ENCODE measurements around the gene KCNV2. TPM values are rescaled to one million over a fixed set of nuclear protein-coding genes. Genes with fewer than 3 reads are reported as not detected.

KCNV2 gene
- total RNA-seq, 2 donors from 2014 or later = not detected

DNA sequence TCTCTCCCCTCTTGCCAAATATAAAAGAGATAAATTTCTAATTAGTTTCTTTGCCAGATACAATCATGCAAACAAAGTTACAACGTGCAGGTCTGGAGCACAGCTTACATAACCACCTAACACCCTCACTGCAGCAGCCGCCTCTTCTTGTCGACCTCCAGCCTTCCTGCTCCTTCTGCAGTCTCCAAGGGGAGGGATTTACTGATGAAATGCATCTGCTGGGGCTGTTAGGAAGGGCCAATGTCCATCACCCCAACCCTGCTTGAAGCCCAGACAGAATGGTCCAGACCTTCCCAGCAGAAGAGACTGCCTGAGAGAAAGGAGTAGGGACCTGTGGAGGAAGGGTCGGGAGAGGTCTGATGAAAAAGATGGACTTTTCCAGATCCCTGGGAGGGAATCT, 15.2 kb downstream of the KCNV2 start:
- Mint-ChIP-seq H3K36me3 (peaks cover 7 to 8% of the 10 kb centered on the region in 2 donors), H3K9me3 (no peaks in the 10 kb centered on the region), H3K27ac (no peak overlapping the region)
- no peak for ATAC-seq
- no peak for DNase-seq (ENCODE audit: low spot score in 2 of 2)

DNA sequence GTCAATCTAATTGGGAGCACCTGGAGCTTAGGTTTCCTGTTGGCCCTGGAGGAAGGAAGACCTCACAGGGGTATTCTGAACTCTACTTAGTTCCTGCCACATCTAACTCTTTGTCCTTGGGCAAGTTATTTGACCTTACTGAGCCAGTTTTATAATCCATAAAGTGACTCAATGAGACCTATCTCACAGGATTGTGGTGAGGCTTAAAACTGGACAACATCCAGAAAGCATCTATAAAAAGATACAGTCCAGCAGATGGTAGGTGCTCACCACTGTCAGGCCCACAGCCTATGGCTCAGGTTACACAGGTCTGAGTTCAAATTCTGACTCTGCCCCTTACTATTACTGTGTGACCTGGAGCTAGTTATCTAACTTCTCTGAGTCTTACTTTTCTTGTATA, 23.3 kb downstream of the KCNV2 start:
- no peaks in the 10 kb centered on the region for H3K9me3 Mint-ChIP-seq
- DNase-seq (ENCODE audit: low spot score in 2 of 2) (no peak), ATAC-seq (no peak)
- H3K36me3 Mint-ChIP-seq = peaks cover 14 to 20% of the 10 kb centered on the region in 2 donors
- H3K27ac Mint-ChIP-seq = no peak overlapping the region

- DNase-seq (ENCODE audit: low spot score in 2 of 2) (no peak), ATAC-seq (no peak)
- no peak overlapping the region for H3K27ac Mint-ChIP-seq
- no peaks in the 10 kb centered on the region for H3K9me3 Mint-ChIP-seq
- H3K36me3 Mint-ChIP-seq = peaks cover 20% of the 10 kb centered on the region in 2 donors
Measured at GRCh38 chr9:2741441-2742158, 24.3 kb downstream of the KCNV2 start.

DNA sequence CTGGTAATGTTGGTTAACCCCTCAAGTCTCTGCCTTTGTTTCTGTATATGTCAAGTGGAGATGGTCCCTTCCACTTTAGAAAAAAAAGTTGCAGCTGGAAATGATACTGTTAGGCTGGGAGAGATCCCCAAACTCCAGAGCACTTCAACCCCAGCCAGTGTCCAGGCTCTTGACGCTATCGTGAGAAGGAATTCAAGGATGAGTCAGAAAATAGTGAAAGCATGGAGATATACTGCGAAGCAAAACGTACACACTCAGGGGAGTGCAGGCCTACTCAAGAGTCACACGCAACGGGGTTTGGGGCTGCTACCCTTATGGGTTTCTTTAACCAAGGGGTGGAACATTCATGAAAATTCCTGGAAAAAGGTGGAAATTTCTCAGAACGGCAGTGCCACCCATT, 24.9 kb downstream of the KCNV2 start:
- Mint-ChIP-seq H3K27ac (no peak overlapping the region), H3K36me3 (peaks cover 14% of the 10 kb centered on the region in 2 donors), H3K9me3 (no peaks in the 10 kb centered on the region)
- DNase-seq (ENCODE audit: low spot score in 2 of 2) (no peak), ATAC-seq (no peak)

GRCh38 chr9:2743937-2744529, 26.7 kb downstream of the KCNV2 start:
- Mint-ChIP-seq H3K36me3 (peaks cover 12 to 14% of the 10 kb centered on the region in 2 donors), H3K9me3 (peaks cover 0 to 4% of the 10 kb centered on the region in 2 donors), H3K27ac (no peak overlapping the region)
- no peak for ATAC-seq
- DNase-seq (ENCODE audit: low spot score in 2 of 2) = no peak

DNA sequence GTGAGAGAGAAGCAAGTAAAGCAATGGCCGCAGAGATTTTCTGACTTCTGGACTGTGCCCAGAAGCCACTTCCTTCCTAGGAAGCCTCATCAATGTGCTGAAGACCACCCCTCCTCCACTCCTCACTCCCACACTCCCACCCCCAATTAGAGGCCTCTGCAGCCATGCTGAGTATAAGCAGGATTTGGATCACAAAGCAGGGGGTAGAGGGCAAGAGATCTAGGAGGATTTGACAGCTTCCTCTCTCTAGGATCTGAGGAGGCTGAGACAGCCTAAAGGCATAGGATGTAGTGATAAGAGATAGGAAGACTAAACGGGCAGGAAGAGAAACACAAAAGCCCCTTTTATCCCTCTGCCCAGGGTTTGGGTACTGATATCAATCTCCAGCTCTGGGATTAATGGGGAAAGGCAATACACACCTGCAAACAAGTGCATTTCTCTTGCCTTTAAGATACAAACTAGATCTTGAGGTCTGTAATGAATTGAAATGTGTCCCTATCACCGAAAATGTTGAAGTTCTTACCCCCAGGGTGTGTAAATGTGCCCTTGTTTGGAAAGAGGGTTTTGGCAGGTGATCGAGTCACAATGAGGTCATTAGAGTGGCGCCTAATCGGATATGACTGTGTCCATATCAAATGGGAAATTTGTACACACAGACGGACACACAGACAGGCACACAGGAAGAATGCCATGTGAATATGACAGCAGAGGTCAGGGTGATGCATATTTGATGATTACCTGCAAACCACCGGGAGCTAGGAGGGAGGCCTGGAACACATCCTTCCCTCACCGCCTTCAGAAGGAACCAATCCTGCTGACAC, 28.5 kb downstream of the KCNV2 start:
- Mint-ChIP-seq H3K36me3 (peaks cover 30 to 32% of the 10 kb centered on the region in 2 donors), H3K27ac (peak overlapping the region in 1 of 2 donors; percentile 69), H3K9me3 (peaks cover 7 to 8% of the 10 kb centered on the region in 2 donors)
- no peak for DNase-seq (ENCODE audit: low spot score in 2 of 2)
- no peak for ATAC-seq

DNA sequence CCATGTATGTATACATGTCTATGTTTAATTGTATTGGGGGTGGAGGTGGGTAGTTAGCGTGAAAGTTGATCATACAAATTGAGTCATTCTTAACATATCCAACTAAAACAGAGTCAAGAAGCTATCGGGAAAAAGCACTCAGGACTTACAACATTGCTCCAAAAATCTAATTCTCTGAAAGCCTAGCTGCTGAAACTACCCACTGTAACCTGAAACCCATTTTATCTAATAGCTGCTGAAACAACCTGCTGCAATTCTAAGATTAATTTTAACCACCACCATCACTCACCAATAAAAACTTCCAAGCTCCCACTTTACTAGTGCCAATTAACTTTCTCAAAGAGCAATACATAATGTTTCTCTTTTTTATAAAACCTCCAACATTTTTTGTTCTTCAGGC, 32.2 kb downstream of the KCNV2 start:
- Mint-ChIP-seq H3K27ac (no peak overlapping the region), H3K36me3 (peaks cover 41 to 61% of the 10 kb centered on the region in 2 donors), H3K9me3 (peaks cover 12% of the 10 kb centered on the region in 2 donors)
- DNase-seq (ENCODE audit: low spot score in 2 of 2) (no peak), ATAC-seq (no peak)

DNA sequence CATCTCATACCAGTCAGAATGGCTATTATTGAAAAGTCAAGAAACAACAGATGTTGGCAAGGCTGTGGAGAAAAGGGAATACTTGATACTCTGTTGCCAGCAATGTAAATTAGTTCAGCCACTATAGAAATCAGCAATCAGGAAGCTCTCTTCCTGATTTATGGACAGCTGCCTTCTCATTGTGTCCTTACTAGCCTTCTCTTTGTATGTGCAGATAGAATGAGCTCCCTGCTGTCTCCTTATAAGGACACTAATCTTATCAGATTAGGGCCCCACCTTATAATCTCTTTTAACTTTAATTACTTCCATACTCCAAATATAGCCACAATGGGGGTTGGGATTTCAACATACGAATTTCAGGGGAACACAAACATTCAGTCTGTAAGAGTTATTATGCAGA, 38.0 kb downstream of the KCNV2 start:
- no peak overlapping the region for H3K27ac Mint-ChIP-seq
- ATAC-seq (no peak), DNase-seq (ENCODE audit: low spot score in 2 of 2) (no peak)
- H3K36me3 Mint-ChIP-seq = peaks cover 58 to 64% of the 10 kb centered on the region in 2 donors
- H3K9me3 Mint-ChIP-seq = peaks cover 6 to 10% of the 10 kb centered on the region in 2 donors

DNA sequence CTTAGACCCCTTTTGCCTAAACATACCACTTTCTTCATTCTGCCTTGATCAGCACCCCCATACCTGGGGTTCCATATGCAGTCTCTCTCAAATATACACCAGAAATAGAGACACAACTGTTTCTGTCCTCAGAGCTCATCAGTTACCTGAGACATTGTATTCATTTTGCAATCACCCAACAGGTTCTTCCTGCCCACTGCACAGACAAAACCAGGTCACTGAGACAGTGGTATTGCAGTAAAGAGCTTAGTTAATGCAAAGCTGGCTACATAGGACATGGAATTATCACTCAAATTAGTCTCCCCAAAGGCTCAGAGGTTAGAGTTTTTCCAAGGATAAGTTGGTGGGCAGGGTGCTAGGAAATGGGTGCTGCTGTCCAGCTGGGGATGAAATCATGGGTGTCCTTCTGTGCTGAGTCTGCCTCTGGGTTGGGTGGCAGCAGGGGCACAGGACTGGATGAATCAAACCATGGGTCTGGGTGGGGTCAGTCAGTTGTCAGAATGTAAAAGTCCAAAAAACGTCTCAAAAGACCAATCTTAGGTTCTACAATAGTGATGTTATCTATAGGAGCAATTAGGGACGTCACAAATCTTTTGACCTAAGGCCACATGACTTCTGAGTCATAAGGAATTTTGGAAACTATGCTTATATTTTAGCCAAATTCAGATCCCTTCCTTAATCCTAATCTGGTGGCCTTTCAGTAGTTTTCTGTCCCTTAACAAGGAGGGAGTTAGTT, 41.0 kb downstream of the KCNV2 start:
- Mint-ChIP-seq H3K27ac (no peak overlapping the region), H3K36me3 (peaks cover 63 to 71% of the 10 kb centered on the region in 2 donors), H3K9me3 (no peaks in the 10 kb centered on the region)
- no peak for DNase-seq (ENCODE audit: low spot score in 2 of 2)
- no peak for ATAC-seq

- Mint-ChIP-seq H3K36me3 (peaks cover 56 to 69% of the 10 kb centered on the region in 2 donors), H3K9me3 (no peaks in the 10 kb centered on the region)
Measured at GRCh38 chr9:2758898-2759510, 41.7 kb downstream of the KCNV2 start.

DNA sequence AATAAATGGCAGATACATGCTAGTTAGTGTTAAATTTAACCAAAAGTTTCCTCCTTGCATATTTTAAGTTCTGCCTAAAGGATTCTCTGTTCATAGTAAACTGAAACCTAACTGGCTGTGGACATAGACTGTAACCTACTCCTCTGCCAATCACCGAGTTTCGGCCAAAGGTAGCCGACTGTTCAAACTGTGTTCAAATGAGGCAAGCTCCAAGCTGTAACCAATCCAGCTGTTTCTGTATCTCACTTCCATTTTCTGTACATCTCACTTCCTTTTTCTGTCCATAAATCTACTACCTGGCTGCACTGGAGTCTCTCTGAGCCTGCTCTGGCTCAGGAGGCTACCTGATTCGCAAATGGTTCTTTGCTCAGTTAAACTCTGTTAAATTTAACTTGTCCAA, 44.1 kb downstream of the KCNV2 start:
- H3K9me3 Mint-ChIP-seq = no peaks in the 10 kb centered on the region
- ATAC-seq = no peak
- peaks cover 54 to 63% of the 10 kb centered on the region in 2 donors for H3K36me3 Mint-ChIP-seq
- DNase-seq (ENCODE audit: low spot score in 2 of 2) = no peak
- peak overlapping the region in 1 of 2 donors; percentile 65 for H3K27ac Mint-ChIP-seq

More at GRCh38 chr9:2758898-2759510, 41.7 kb downstream of the KCNV2 start:
- no peak for DNase-seq (ENCODE audit: low spot score in 2 of 2)
- no peak for ATAC-seq
- H3K27ac Mint-ChIP-seq = peak overlapping the region in 1 of 2 donors; percentile 6

DNA sequence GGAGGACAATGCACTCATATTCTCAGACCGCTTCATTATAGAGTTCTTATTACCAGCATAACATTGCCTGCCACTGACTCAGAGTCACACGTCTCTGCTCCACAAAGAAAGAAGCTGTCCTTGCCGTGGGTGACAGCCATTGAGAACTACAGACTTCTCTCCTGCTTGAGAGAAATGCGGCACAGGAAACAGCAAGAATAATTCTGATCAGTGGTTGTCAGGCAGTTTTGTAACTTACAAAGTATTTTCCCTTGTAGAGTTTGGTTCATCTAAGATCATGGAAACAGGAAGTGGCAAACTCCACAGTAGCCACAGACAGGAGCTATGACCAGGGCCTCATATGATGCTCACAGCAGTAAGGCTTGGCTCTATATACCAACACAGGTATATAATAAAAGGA, 47.0 kb downstream of the KCNV2 start:
- Mint-ChIP-seq H3K36me3 (peaks cover 51 to 58% of the 10 kb centered on the region in 2 donors), H3K9me3 (no peaks in the 10 kb centered on the region), H3K27ac (peak overlapping the region; percentile 62 to 79)
- DNase-seq (ENCODE audit: low spot score in 2 of 2) = peak in 1 of 2 donors; percentile 8
- peak; percentile 84 to 90 for ATAC-seq

DNA sequence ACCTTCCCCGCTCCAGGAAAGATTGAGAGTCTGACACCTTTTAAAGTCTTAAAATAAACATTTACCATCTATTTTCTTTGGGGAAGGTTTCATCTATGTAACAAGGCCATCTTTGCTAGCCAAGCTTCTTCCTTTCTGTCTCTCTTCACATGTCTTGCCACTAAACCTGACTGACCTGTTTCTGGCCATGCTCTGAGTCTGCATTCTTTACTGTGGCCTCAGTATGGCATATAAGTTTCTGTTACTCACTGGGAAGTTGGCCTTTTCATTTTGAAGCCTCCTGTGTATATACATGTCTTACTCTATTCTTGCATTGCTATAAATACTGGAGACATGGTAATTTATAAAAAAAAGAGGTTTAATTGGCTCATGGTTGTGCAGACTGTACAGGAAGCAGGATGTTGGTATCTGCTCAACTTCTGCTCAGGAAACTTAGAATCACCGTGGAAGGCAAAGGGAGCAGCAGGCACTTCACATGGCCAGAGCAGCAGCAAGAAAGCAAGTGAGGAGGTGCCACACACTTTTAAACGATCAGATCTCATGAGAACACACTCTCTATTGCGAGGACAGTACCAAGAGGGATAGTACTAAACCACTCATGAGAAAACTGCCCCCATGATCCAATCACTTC, 48.1 kb downstream of the KCNV2 start:
- no peak for DNase-seq (ENCODE audit: low spot score in 2 of 2)
- H3K9me3 Mint-ChIP-seq = no peaks in the 10 kb centered on the region
- peak; percentile 53 to 55 for ATAC-seq
- H3K27ac Mint-ChIP-seq = peak overlapping the region; percentile 58 to 84
- H3K36me3 Mint-ChIP-seq = peaks cover 42 to 59% of the 10 kb centered on the region in 2 donors

- peaks cover 41 to 57% of the 10 kb centered on the region in 2 donors for H3K36me3 Mint-ChIP-seq
- peak overlapping the region in 1 of 2 donors; percentile 80 for H3K27ac Mint-ChIP-seq
- DNase-seq (ENCODE audit: low spot score in 2 of 2) (no peak), ATAC-seq (no peak)
- H3K9me3 Mint-ChIP-seq = no peaks in the 10 kb centered on the region
Measured at GRCh38 chr9:2767800-2768677, 50.7 kb downstream of the KCNV2 start.

DNA sequence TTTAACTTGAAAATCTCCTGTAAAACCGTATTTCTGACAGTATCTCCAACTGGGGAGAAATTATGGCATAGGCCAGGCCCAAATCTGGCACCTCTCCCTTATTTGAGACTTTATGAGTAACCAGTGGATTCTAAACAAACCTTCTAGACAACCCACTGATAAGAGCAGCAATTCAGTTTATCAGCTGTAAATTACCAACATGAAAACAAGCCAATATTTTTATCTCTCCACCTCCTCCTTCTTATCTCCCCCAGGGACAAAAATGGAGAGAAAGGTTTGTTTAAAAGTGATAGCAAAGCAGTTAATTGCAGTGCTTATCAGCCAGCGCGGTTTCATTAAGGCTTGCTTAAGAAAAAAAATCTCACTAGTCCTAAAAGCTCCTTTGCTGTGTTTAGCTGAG, 53.8 kb downstream of the KCNV2 start:
- Mint-ChIP-seq H3K9me3 (peaks cover 17 to 22% of the 10 kb centered on the region in 2 donors), H3K27ac (no peak overlapping the region), H3K36me3 (peaks cover 61 to 80% of the 10 kb centered on the region in 2 donors)
- no peak for ATAC-seq
- no peak for DNase-seq (ENCODE audit: low spot score in 2 of 2)
